HL-60 (cell line): ENCODE results near the gene JDP2.

Experiments used
- DNase-seq, 2 experiments: peaks; one replicate each; pipeline ENCODE4 v3.0.0-alpha.2; 2010 to 2020; ENCODE audit warnings: low read depth in 1 of 2, low spot score in 1 of 2
- H3K27ac ChIP-seq: fragments of 250-450 bp; sonication (Bioruptor Pico); replicated peaks from 2 replicates; pipeline ENCODE4 v1.5.1; 2020; ENCODE audit warnings: mild to moderate bottlenecking, moderate library complexity
- H3K27me3 ChIP-seq: fragments of 250-450 bp; sonication (Bioruptor Pico); 2 replicates; pipeline ENCODE4 v1.5.1; 2021; ENCODE audit warnings: mild to moderate bottlenecking, moderate library complexity; ENCODE audit not compliant: insufficient read depth, poor library complexity, severe bottlenecking
- H3K4me3 ChIP-seq: replicated peaks from 2 replicates; pipeline ENCODE4 v1.5.1; 2011; ENCODE audit warnings: mild to moderate bottlenecking, control low read depth, low read length; ENCODE audit not compliant: insufficient read depth
- CTCF ChIP-seq: IDR thresholded peaks from one replicate; pipeline ENCODE4 v1.5.1; 2011; ENCODE audit warnings: low read length, control low read depth, inconsistent platforms; ENCODE audit not compliant: insufficient read depth
- GABPA ChIP-seq: IDR thresholded peaks from 2 replicates; pipeline ENCODE4 v1.6.1; 2012; ENCODE audit warnings: low read depth
- POLR2AphosphoS5 ChIP-seq: IDR thresholded peaks from 2 replicates; pipeline ENCODE4 v1.6.1; 2012; ENCODE audit warnings: low read depth
- REST ChIP-seq: IDR thresholded peaks from 2 replicates; pipeline ENCODE4 v1.6.1; 2012; ENCODE audit warnings: low read depth; ENCODE audit not compliant: insufficient replicate concordance
- SPI1 ChIP-seq: IDR thresholded peaks from 2 replicates; pipeline ENCODE4 v1.6.1; 2012; ENCODE audit warnings: low read depth, mild to moderate bottlenecking, borderline replicate concordance

JDP2 gene

GRCh38 chr14:75452324-75452723 lies 24.5 kb downstream of the JDP2 start:
- no peak overlapping the region for H3K4me3 ChIP-seq
- TF ChIP-seq CTCF (no peak), POLR2AphosphoS5 (no peak), REST (no peak), GABPA (no peak), SPI1 (no peak)
- no peak for DNase-seq
- no peak overlapping the region; the same call in 1 of the 2 replicates for H3K27ac ChIP-seq
- H3K27me3 ChIP-seq = no peaks in the 10 kb centered on the region

DNA sequence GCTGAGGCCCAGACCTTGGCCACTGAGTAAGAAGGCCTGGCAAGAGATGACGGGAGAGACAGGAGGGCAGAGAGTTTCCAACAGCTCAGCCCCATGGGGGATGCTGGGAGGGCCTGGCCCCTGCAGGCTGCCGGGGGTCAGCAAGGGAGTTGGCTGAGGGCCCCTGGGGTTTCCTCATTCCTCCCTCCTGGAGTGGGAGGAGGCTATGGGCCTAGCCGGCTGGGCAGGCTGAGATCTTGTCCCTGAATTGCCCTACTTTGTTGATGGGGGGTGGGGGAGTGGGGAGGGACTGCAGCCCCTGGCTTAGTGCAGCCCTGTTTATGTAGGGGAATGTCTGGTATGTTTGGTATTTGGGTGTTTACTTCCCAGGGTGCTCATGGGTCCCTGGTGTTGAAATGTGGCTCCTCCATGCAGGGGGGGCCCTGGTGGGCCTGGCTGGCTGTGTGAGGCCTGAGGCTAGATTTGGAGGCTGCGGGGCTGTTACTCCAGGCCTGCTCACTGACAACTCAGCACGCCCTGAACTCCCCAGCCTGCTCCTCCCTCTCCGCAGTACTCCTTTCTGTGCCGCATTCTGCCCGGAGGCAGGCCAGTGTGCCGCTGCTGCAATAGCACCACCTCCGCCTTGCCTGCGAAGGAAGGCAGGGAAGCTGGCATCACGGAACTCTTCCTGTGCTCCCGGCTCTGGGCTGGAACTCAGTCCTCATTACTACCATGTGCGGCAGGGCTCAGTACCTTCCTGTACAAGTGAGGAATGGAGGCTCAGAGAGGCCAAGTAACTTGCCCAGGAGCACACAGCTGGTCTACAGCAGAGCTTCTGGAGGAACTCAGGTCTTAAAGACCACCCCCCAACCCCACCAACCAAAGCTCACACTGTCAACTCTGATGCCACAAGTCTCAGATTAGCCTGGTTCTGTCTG lies 25.3 kb downstream of the JDP2 start:
- no peaks in the 10 kb centered on the region for H3K27me3 ChIP-seq
- DNase-seq = no peak
- H3K27ac ChIP-seq = peak overlapping the region; percentile 26; the same call in 1 of the 2 replicates
- TF ChIP-seq CTCF = no peak
- no peak for TF ChIP-seq SPI1
- no peak for TF ChIP-seq POLR2AphosphoS5
- no peak for TF ChIP-seq GABPA
- TF ChIP-seq REST = no peak
- H3K4me3 ChIP-seq = no peak overlapping the region

DNA sequence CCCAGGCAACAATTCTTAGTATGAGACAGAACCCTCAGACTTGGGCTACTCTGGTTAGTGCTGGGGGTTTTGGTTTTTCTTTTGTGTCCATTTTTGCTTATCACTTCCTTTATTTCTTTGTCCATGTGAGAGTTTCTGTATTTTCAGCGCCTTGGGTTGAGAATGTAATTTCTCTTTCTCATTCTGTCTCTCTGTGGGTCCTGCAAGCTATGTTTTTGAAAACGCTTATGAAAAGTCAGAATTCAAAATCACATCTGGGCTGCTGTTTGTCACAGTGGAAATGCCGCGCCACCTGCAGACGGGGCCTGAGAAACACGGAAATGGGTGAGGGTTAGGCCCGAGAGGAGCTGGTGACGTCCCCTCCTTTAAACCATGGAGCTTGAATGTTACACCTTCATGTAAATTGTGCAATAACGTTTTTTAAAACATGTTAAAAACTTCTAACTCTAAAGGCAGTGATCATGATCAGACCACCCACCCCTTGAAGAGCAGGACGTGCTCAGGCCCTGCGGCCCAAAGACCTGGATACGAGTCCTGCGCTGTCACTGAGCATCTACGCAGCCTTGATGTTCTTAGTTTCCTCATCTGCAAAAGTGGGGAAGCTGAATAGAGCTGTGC lies 26.1 kb downstream of the JDP2 start:
- H3K4me3 ChIP-seq = no peak overlapping the region
- TF ChIP-seq GABPA (no peak), CTCF (no peak), POLR2AphosphoS5 (no peak), REST (no peak), SPI1 (no peak)

More for the DNA sequence above, 26.1 kb downstream of the JDP2 start:
- DNase-seq = no peak
- Histone ChIP-seq H3K27me3 (no peaks in the 10 kb centered on the region), H3K27ac (peak overlapping the region; percentile 26; the same call in 1 of the 2 replicates)
